ENCODE results near the gene PACRG.

PACRG gene

DNA sequence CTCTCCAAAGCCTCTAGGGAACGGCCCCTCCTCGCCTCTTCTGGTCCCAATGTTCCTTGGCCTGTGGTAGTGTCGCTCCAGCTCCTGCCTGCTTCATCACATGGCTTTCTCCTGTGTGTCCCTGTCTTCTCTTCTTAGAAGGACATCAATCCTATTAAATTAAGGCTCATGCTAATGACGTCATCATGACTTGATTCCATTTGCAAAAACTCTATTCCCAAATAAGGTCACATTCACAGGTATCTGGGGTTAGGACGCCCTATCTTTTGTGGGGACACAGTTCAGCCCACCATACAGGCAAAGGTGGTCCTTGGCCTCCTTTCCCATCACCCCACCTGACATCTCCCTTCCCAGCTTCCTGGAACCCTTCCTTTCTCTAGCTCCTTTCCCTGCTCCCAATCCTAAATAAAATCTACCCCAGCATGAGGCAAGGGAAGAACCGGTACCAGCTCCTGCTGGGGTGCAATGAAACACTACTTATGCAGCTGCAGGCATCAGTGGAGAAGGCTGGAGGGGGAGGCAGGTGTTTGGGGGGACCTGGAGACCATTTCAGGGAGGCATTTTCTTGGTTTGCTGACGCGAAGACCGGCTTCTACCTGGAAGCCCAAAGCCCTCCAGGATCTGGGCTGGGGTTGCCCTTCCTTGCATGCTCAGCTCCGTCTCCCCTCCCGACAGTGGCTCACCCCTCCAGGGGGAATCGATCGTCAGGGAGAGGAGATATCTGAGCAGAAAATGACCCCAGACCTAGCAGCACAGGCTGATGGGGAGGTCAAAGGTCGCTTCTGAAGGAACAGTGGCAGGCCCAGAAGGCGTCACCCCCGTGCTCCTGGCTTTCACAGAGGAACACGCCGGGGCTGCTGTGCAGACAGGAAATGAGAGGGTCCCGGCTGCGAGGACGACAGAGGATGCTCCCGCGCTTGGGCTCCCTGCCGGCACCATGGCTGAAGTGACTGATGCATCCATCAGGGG is 615.1 kb downstream of the PACRG start:
- DNase-seq = no peak

DNA sequence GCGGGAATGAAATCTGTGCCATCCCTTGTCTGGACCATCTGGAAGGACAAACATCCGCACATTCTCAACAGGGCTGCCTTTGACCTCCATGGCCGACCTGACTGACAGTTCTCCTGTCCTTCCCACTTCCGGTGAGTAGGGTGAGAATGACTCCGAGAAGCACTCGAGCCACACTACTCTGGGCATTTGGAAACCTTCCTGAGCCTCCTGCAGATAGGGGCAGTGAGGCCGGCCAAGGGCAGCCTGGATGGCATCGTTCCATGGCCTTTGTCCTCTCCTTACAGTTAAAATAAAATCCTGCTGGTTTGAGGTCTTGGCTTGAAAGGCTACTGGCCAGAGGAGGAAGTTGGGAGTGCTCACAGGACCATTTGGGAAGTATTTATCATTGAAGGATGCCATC is 615.8 kb downstream of the PACRG start:
- no peak for DNase-seq

DNA sequence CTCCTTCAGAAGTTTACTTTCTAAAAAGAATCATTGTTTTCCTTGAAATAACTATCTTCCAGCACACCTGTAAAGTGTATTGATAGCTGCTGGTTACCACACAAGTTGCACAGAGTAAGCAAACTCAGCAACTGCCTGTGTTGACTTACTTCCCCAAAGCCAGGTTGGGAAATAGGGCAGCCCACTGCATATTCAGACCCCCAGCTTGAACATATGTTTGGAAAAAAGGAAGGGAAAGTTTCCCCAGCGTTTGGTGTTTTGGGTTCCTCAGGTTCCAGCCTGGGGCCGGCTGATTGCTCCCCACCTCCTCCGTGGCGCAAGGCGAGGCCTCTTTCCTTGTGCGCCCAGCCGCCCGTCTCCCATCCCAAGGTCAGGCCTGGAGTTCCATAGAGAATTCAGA is 616.6 kb downstream of the PACRG start:
- DNase-seq = no peak

DNA sequence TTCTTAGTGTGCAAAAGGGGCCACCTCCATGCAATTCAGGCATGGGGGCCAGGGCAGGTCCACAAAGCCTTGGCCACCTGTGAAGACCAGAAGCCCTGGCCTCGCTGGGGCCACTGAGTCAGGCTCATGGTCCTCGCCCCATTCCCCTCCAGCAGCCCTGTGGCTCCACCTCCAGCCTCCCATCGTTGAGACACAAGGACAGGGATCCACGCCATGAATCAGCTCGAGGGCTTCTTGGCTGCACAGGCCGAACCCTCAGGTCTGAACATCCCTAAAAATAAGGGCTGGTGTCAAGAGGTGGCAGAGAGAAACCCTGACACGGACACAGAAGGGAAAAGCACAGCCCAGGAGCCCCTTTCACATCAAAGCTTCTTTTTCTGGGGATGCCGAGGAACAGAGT is 618.2 kb downstream of the PACRG start:
- no peak for DNase-seq

- no peak for DNase-seq
These were observed 618.8 kb downstream of the PACRG start for GRCh38 chr6:163346497-163346961.

GRCh38 chr6:163347021-163347446 is 619.3 kb downstream of the PACRG start:
- DNase-seq = no peak

GRCh38 chr6:163348789-163349680 is 621.3 kb downstream of the PACRG start:
- DNase-seq = no peak

- no peak for DNase-seq
These were observed 621.9 kb downstream of the PACRG start for GRCh38 chr6:163349696-163350095.

DNA sequence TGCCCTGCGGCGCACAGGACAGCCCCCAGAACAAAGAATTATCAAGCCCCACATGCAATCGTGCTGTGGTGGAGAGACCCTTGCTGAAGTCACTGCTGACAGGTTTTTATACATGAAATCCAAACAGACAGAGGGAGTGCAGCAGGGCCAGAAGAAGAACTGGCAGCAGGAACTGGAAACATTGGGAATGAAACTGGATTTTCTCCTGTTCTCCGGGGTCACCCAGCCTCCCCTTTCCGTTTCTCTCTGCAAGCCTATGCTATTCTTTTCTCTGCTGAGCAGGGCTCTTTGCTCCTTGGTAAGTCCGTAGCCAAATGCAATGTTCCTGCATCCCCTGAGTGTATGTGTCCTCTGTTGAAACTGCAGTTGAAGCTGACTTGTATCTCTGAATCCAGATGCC is 623.2 kb downstream of the PACRG start:
- DNase-seq = no peak

GRCh38 chr6:163352011-163352685 is 624.4 kb downstream of the PACRG start:
- no peak for DNase-seq

DNA sequence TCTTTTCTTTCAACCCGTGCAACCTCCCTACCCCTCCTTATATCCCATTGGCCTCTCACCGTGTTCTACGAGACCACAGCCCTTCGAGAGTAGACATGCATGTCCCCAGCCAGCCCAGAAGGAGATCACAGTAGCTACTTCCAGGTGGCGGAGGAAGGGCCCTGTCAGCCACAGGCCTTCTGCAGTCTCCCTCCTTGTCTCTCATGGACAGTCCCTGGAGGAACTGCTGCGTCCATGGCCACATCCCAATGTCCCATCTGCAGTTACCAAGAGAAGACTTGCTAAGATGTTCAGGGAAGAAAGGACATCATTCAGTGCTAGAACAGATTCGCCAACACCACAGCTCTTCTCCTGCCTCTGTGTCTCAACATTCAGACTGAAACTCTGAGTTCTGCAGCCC is 625.2 kb downstream of the PACRG start:
- DNase-seq = no peak

DNA sequence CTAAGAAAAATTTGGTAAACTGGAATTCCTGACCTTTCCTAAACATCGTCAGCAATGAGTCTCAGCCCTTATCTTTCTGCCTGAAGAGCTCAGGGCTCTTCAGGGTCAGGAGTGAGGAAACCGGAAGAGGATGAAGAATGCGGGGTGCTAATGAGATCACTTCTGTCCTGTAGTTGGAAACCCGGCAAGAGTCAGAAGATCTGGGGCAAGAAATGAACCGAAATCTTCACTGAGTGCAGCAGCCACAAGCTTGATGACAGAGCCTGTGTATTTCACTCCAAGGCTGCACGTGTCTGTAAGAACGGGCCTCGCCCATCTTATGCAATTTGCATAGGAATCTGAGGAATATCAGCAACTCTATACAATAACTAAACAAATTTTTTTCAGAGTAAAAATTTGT is 626.3 kb downstream of the PACRG start:
- DNase-seq = no peak

GRCh38 chr6:163354761-163355425 is 627.1 kb downstream of the PACRG start:
- DNase-seq = no peak

- no peak for DNase-seq
These were observed 627.7 kb downstream of the PACRG start for GRCh38 chr6:163355426-163355991.

DNA sequence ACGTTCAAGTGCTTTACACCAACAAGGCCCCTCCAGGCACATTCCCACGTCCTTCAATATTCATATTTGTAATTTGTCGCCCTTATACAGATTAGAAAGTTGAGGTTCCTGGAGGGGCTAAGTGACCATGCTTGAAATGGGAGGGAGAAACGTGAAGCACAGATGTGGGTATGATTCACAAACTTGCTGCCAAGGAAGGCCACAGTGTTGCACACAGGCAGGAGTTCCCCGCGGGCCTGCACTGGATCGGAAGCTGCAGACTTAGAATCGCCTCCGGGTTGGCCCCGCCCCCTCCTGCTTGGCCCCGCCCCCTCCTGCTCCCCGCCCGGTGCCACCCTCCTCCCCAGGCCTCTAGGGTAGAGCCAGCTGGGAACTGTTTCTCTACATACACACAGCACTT is 628.5 kb downstream of the PACRG start:
- DNase-seq = no peak

GRCh38 chr6:163356743-163357142 is 629.0 kb downstream of the PACRG start:
- DNase-seq = no peak

- DNase-seq = no peak
These were observed 636.9 kb downstream of the PACRG start for GRCh38 chr6:163364641-163365040.
